DMS 273 (cell line): ENCODE results near the gene SAMD3.
"Not testable (repeated sequence)": the region's sequence is repeated elsewhere in the genome, so short reads cannot be mapped to it uniquely, and the experiment has no call there.

Experiments used
- DNase-seq: peaks from one replicate; lab custom pipeline; 2025; ENCODE audit not compliant: unreplicated experiment; lab: John Stamatoyannopoulos, UW

Gene SAMD3

GRCh38 chr6:130182466-130182865 is 40.3 kb downstream of the SAMD3 start:
- DNase-seq, result no peak

GRCh38 chr6:130178692-130179091 is 44.1 kb downstream of the SAMD3 start:
- DNase-seq, result no peak

GRCh38 chr6:130176378-130176777 is 46.4 kb downstream of the SAMD3 start:
- no peak for DNase-seq

- not testable (repeated sequence) for DNase-seq
These were observed 49.3 kb downstream of the SAMD3 start for GRCh38 chr6:130173377-130174004.

- not testable (repeated sequence) for DNase-seq
These were observed 52.6 kb downstream of the SAMD3 start for GRCh38 chr6:130170160-130170559.

- no peak for DNase-seq
These were observed 55.1 kb downstream of the SAMD3 start for GRCh38 chr6:130167655-130168054.

GRCh38 chr6:130164251-130164650 is 58.5 kb downstream of the SAMD3 start:
- no peak for DNase-seq

GRCh38 chr6:130163266-130163665 is 59.5 kb downstream of the SAMD3 start:
- no peak for DNase-seq

- no peak for DNase-seq
These were observed 60.3 kb downstream of the SAMD3 start for GRCh38 chr6:130162421-130162820.

GRCh38 chr6:130161683-130162404 is 60.9 kb downstream of the SAMD3 start:
- no peak for DNase-seq

GRCh38 chr6:130159956-130160355 is 62.8 kb downstream of the SAMD3 start:
- DNase-seq, result no peak

GRCh38 chr6:130158548-130158947 is 64.2 kb downstream of the SAMD3 start:
- DNase-seq, result no peak

- DNase-seq, result no peak
These were observed 64.7 kb downstream of the SAMD3 start for GRCh38 chr6:130158056-130158455.

GRCh38 chr6:130156908-130157307 is 65.8 kb downstream of the SAMD3 start:
- DNase-seq, result no peak

GRCh38 chr6:130152908-130153510 is 69.7 kb downstream of the SAMD3 start:
- DNase-seq, result no peak

- DNase-seq, result peak; percentile 7
These were observed 71.8 kb downstream of the SAMD3 start for GRCh38 chr6:130150906-130151305.

- not testable (repeated sequence) for DNase-seq
These were observed 73.7 kb downstream of the SAMD3 start for GRCh38 chr6:130149016-130149415.

GRCh38 chr6:130148181-130148580 is 74.6 kb downstream of the SAMD3 start:
- DNase-seq, result peak; percentile 22

GRCh38 chr6:130147111-130147510 is 75.6 kb downstream of the SAMD3 start:
- DNase-seq, result no peak

- DNase-seq, result no peak
These were observed 79.0 kb downstream of the SAMD3 start for GRCh38 chr6:130143709-130144108.

- DNase-seq, result no peak
These were observed 82.7 kb downstream of the SAMD3 start for GRCh38 chr6:130140084-130140483.

GRCh38 chr6:130138909-130139242 is 83.9 kb downstream of the SAMD3 start:
- no peak for DNase-seq
